B cell (primary cell): ENCODE data around the gene PRPF4. TPM values are rescaled to one million over a fixed set of nuclear protein-coding genes. Genes with fewer than 3 reads are reported as not detected.

Experiments used
- ATAC-seq: fragments of 200-7000 bp; cut with Tn5 transposase; one replicate; pipeline ENCODE4 v1.10.0; 2021; ENCODE audit warnings: low read depth, mild to moderate bottlenecking, moderate number of reproducible peaks, moderate library complexity
- CTCF ChIA-PET: fragments of 350-600 bp; sonication (Branson Sonifier 250); formaldehyde crosslinking; loops from one replicate; lab custom pipeline; 2021; ENCODE audit warnings: antibody characterized with exemption, inconsistent platforms; lab: Charles Lee
- POLR2A ChIA-PET: fragments of 350-600 bp; sonication (Branson Sonifier 250); formaldehyde crosslinking; loops from one replicate; lab custom pipeline; 2021; ENCODE audit warnings: antibody characterized with exemption; lab: Charles Lee
- DNase-seq: peaks from one replicate; pipeline ENCODE4 v3.0.0; 2013
- H2AFZ ChIP-seq: 2 replicates; pipeline ENCODE4 v1.6.1; 2012; ENCODE audit warnings: mild to moderate bottlenecking, low read depth, low read length; ENCODE audit not compliant: insufficient read depth, poor library complexity, severe bottlenecking
- H3K27ac ChIP-seq, 2 donors: 1 replicate in 1 of 2; 2 replicates in 1 of 2; pipeline ENCODE4 v1.5.1; 2012 to 2013; ENCODE audit warnings: low read length in 2 of 2, mild to moderate bottlenecking in 2 of 2, moderate library complexity in 1 of 2
- H3K27me3 ChIP-seq, 4 experiments: fragments of 200-600 bp in 1 of 4; sonication (generic) in 1 of 4; replicated peaks in 1 of 4; 1 replicate in 2 of 4; 2 replicates in 2 of 4; pipeline versions ENCODE4 v1.6.1 to v1.7.0; 2013 to 2016; ENCODE audit warnings: low read length in 3 of 4, mild to moderate bottlenecking in 2 of 4, mixed read lengths in 1 of 4, moderate library complexity in 1 of 4; ENCODE audit not compliant: insufficient read depth in 4 of 4, control insufficient read depth in 3 of 4; ENCODE audit errors: control extremely low read depth in 1 of 4
- H3K36me3 ChIP-seq, 2 experiments: replicated peaks in 1 of 2; 1 replicate in 1 of 2; 2 replicates in 1 of 2; pipeline versions ENCODE4 v1.6.1 to v1.7.1; 2013; ENCODE audit warnings: low read length in 1 of 2; ENCODE audit not compliant: insufficient read depth in 2 of 2, control insufficient read depth in 1 of 2; ENCODE audit errors: control extremely low read depth in 1 of 2, extremely low read depth in 1 of 2
- H3K4me1 ChIP-seq, 2 donors: fragments of 200-600 bp in 1 of 2; sonication (generic) in 1 of 2; 1 replicate in 1 of 2; 2 replicates in 1 of 2; pipeline versions ENCODE4 v1.5.1 to v1.6.1; 2013 to 2017; ENCODE audit warnings: low read length in 2 of 2; ENCODE audit not compliant: control insufficient read depth in 2 of 2, insufficient read depth in 2 of 2
- H3K4me2 ChIP-seq: replicated peaks from 2 replicates; pipeline ENCODE3; 2012; ENCODE audit warnings: mild to moderate bottlenecking, low read depth, low read length; ENCODE audit not compliant: poor library complexity, severe bottlenecking
- H3K4me3 ChIP-seq, 5 experiments: fragments of 200-600 bp in 1 of 5; sonication (generic) in 1 of 5; 1 replicate in 3 of 5; 2 replicates in 2 of 5; pipeline versions ENCODE4 v1.5.1 to v1.7.0; 2011 to 2016; ENCODE audit warnings: low read length in 4 of 5, mild to moderate bottlenecking in 4 of 5, low read depth in 2 of 5, control low read depth in 1 of 5, moderate library complexity in 1 of 5; ENCODE audit not compliant: insufficient read depth in 1 of 5; ENCODE audit errors: control extremely low read depth in 1 of 5, extremely low read depth in 1 of 5
- H3K79me2 ChIP-seq: fragments of 200-600 bp; sonication (generic); one replicate; pipeline ENCODE4 v1.6.0; 2016; ENCODE audit warnings: low read length; ENCODE audit not compliant: control insufficient read depth, insufficient read depth
- H3K9ac ChIP-seq: fragments of 200-600 bp; sonication (generic); 2 replicates; pipeline ENCODE4 v1.6.1; 2017; ENCODE audit warnings: mild to moderate bottlenecking, low read length, moderate library complexity
- H3K9me3 ChIP-seq, 3 donors: one replicate each; pipeline versions ENCODE4 v1.6.1 to v1.7.1; 2013; ENCODE audit warnings: low read length in 2 of 3; ENCODE audit not compliant: control insufficient read depth in 2 of 3, insufficient read depth in 1 of 3; ENCODE audit errors: control extremely low read depth in 1 of 3
- H4K20me1 ChIP-seq: 2 replicates; pipeline ENCODE4 v1.6.0; 2012; ENCODE audit warnings: mild to moderate bottlenecking, low read length; ENCODE audit not compliant: insufficient read depth, control insufficient read depth, poor library complexity, severe bottlenecking
- H3K27ac Mint-ChIP-seq: one replicate; pipeline ENCODE4 v1.8.0; 2021; ENCODE audit warnings: mixed read lengths
- H3K27me3 Mint-ChIP-seq: one replicate; pipeline ENCODE4 v1.8.0; 2021; ENCODE audit warnings: mixed read lengths
- H3K4me1 Mint-ChIP-seq: one replicate; pipeline ENCODE4 v1.8.0; 2021; ENCODE audit warnings: mixed read lengths
- H3K4me3 Mint-ChIP-seq: one replicate; pipeline ENCODE4 v1.8.0; 2021; ENCODE audit warnings: mixed read lengths
- H3K9me3 Mint-ChIP-seq: one replicate; pipeline ENCODE4 v1.8.0; 2022; ENCODE audit warnings: mixed read lengths; ENCODE audit not compliant: insufficient read depth
- EZH2 ChIP-seq: IDR thresholded peaks from 2 replicates; pipeline ENCODE4 v1.6.1; 2012; ENCODE audit warnings: borderline replicate concordance, low read depth, mild to moderate bottlenecking, moderate library complexity, low read length; ENCODE audit not compliant: insufficient read depth, poor library complexity, severe bottlenecking
- WGBS: methylation state at CpG from one replicate; pipeline ENCODE4 v1.1.5; 2013; ENCODE audit warnings: missing lambda C conversion rate; ENCODE audit not compliant: insufficient coverage; 5-methylcytosine and 5-hydroxymethylcytosine counted together
- intact Hi-C: fragments of 100-400 bp; cut with micrococcal nuclease; formaldehyde crosslinking; loops from one replicate; pipeline ENCODE4 v1.10.0; 2022
- polyA plus RNA-seq: library from polyadenylated mRNA; depleted of rRNA; stranded (reverse); fragments of >200 nt; gene quantifications from 2 replicates; pipeline ENCODE4 v1.2.3, GENCODE V29; 2012
- total RNA-seq, 2 donors: library from RNA; stranded (reverse); fragments of 120-200 nt in 1 of 2; gene quantifications; 1 replicate in 1 of 2; 2 replicates in 1 of 2; pipeline versions ENCODE4 v1.2.3 to v1.2.4, GENCODE V29; 2013 to 2022
- TF ChIP-seq, protein P1 (sequence below): fragments of 200-600 bp; IDR thresholded peaks from one replicate; pipeline ENCODE4 v1.8.0; 2022; ENCODE audit warnings: antibody characterized with exemption, mild to moderate bottlenecking

PRPF4 gene
- total and polyA plus RNA-seq, 2 donors (not counting 1 experiment from before 2014, with no cell fraction given): 11.4 to 30.8 TPM

DNA sequence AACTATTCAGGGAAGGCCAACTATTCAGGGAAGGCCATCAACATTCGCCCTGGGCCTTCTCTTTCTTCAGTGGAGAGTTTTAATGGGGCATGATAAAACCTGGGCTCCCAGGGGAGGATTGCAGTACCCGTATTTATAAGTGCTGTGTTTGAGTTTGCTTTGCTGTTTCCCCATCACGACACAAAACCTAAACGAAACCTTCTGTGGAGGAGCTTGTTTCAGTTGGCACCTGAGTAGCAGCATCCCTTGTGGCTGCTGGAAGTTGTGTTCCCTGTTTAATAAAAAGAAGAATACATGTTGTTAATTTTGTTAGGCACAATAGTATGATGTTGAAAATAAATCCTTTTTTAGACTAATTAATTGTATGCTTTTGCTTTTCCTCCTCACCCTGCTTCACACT, 56.3 kb downstream of the PRPF4 start:
- Mint-ChIP-seq H3K27me3 (peaks cover 4% of the 10 kb centered on the region), H3K4me1 (no peaks in the 10 kb centered on the region), H3K27ac (no peak overlapping the region), H3K9me3 (no peaks in the 10 kb centered on the region), H3K4me3 (no peak overlapping the region)
- Histone ChIP-seq H3K79me2 (no peaks in the 10 kb centered on the region), H3K4me1 (no peaks in the 10 kb centered on the region), H3K9me3 (no peaks in the 10 kb centered on the region), H4K20me1 (no peaks in the 10 kb centered on the region), H3K27ac (no peak overlapping the region), H3K4me3 (no peak overlapping the region), H3K4me2 (no peak overlapping the region), H3K9ac (no peak overlapping the region), H3K36me3 (no peaks in the 10 kb centered on the region), H3K27me3 (no peaks in the 10 kb centered on the region), H2AFZ (no peak overlapping the region)
- TF ChIP-seq, protein P1, sequence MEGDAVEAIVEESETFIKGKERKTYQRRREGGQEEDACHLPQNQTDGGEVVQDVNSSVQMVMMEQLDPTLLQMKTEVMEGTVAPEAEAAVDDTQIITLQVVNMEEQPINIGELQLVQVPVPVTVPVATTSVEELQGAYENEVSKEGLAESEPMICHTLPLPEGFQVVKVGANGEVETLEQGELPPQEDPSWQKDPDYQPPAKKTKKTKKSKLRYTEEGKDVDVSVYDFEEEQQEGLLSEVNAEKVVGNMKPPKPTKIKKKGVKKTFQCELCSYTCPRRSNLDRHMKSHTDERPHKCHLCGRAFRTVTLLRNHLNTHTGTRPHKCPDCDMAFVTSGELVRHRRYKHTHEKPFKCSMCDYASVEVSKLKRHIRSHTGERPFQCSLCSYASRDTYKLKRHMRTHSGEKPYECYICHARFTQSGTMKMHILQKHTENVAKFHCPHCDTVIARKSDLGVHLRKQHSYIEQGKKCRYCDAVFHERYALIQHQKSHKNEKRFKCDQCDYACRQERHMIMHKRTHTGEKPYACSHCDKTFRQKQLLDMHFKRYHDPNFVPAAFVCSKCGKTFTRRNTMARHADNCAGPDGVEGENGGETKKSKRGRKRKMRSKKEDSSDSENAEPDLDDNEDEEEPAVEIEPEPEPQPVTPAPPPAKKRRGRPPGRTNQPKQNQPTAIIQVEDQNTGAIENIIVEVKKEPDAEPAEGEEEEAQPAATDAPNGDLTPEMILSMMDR: no peak
- no peak for TF ChIP-seq EZH2
- ChIA-PET CTCF (no interaction called here), POLR2A (no interaction called here)
- ATAC-seq (no peak), DNase-seq (no peak)
- intact Hi-C loops: no loop called here
- 88% methylated on average over 2 of the region's 4 CpGs for WGBS

DNA sequence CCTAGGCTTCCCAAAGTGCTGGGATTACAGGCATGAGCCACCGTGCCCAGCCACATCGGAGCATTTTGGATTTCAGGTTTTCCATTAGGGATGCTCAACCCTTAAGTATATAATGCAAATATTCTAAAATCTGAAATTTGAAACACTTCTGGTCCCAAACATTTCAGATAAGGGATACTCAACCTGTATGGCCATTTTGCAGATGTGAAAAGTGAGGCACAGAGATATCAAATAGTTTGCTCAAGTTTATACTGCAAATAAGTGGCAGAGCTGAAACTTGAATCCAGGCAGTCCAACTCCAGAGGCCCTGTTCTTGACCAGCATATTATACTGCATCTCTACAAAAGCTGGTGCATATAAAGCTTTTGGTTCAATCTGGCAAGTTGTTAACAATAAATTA, 62.3 kb downstream of the PRPF4 start:
- POLR2A ChIA-PET: no interaction called here
- intact Hi-C loops: loop anchor here (2.0 kb wide), 1 partner anchor 13 kb away; no protein-coding TSS in a partner anchor
- H3K4me3 Mint-ChIP-seq: no peak overlapping the region

More for the DNA sequence above, 62.3 kb downstream of the PRPF4 start:
- no peak overlapping the region for H3K4me2 ChIP-seq
- no peaks in the 10 kb centered on the region for H3K9me3 ChIP-seq
- no peaks in the 10 kb centered on the region for H3K27me3 ChIP-seq
- WGBS: no CpG with 5 or more reads among the region's 2 CpGs
- no peak overlapping the region for H3K27ac ChIP-seq
- no peak overlapping the region for H2AFZ ChIP-seq
- H3K4me1 Mint-ChIP-seq: peaks cover 16% of the 10 kb centered on the region
- no peak overlapping the region for H3K27ac Mint-ChIP-seq
- no peak for DNase-seq
- TF ChIP-seq, protein P1: no peak
- no peak for TF ChIP-seq EZH2
- no peaks in the 10 kb centered on the region for H3K79me2 ChIP-seq
- peaks cover 8% of the 10 kb centered on the region for H3K27me3 Mint-ChIP-seq
- ATAC-seq: no peak
- H3K9me3 Mint-ChIP-seq: no peaks in the 10 kb centered on the region
- H3K4me1 ChIP-seq: peaks cover 8 to 12% of the 10 kb centered on the region in 2 donors
- CTCF ChIA-PET: no interaction called here
- no peak overlapping the region for H3K4me3 ChIP-seq
- no peaks in the 10 kb centered on the region for H3K36me3 ChIP-seq
- no peaks in the 10 kb centered on the region for H4K20me1 ChIP-seq
- H3K9ac ChIP-seq: no peak overlapping the region
